T-helper 2 cell treated with Interferon-gamma antibody and Interleukin-4, amounts not matched to agents 100 ng/mL and 5 ng/mL, for 36 hours (primary cell): ENCODE results near the gene CPEB2. TPM values are rescaled to one million over a fixed set of nuclear protein-coding genes. Genes with fewer than 3 reads are reported as not detected.

Source experiments
- intact Hi-C: fragments of 100-400 bp; cut with micrococcal nuclease; formaldehyde crosslinking; loops from one replicate; pipeline ENCODE4 v1.15.1; 2023
- total RNA-seq: library from RNA; stranded (reverse); gene quantifications from 2 replicates; pipeline ENCODE4 v1.2.3, GENCODE V29; 2022

Gene CPEB2
- total RNA-seq, 1 donor from 2014 or later: 14.1 TPM

DNA sequence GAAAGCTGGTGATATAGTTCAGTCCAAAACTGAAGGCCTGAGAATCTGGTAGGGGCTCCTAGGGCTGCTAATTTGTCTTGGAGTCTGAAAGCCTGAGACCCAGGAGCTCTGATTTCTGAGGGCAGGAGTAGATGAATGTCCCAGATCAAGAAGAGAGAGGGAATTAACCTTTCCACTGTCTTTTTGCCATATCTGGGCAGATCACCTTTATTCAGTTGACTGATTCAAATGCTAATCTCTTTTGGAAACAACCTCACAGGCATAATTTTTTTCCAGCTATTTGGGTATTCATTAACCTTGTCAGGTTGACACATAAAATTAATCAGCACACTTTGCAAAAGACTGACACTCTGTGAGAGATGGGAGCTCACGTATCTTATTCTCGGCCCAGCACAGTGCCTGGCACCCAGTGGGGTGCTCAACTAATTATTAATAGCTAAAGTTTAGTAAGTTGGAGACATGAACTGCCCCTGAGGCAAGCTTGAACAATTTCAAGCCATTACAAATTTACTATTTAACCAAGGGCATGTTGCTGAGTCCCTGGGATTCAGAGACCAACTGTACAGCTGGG is 114.3 kb downstream of the CPEB2 start:
- intact Hi-C loops: loop anchor here (5.0 kb wide), 1 partner anchor 964 kb away; no protein-coding TSS in a partner anchor

DNA sequence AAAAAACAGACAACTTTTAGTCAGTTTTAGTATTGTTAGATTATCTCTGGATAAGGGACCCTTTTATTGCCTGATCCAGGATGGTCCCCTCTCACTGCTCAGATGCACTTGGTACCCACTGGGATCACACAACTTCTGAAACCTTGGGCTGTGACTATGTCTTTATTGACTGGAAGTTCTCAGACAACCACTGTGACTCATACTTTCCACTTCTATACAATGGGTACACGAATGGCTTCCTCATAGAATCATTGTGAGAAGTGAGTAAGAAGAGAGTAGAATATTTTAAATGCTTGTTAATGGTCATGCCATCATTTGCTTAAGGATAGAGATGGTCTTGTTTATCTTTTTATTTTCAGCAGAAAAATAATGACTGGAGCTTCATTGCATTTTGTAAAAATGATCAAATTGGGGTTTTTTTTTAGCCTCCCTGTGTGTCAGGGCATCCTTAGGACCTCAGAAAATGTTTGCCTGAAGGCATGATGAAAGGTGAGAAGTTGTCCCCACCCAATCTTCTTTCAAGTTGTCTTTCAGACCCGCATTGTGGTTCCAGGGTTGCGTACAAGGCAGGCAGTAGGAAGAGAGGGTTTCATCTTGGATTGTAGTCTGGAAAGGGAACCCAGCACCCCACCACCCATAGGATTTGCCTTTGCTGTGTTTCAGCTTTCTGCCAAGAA is 115.1 kb downstream of the CPEB2 start:
- intact Hi-C loops: loop anchor here (5.0 kb wide), 1 partner anchor 965 kb away; no protein-coding TSS in a partner anchor

DNA sequence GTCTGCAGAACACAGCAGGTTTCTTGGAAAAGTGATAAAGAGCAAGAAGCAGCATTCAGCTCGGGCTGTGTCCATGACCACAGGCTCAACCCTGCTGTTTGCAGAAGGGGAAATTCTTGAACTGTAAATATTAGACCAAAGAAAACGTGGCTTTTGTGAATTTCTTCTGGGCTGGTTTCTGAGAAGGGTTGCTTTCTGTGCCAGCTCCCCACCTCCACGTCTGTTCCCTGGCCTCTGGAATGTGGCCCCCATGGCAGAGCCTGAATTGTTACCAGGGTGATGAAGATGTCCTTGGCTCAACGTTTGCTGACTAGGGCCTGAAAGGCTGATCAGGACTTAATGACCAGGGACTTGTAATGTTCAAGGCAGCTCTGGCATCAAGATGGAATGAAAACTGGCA is 116.0 kb downstream of the CPEB2 start:
- intact Hi-C loops: loop anchor here (5.0 kb wide), 1 partner anchor 966 kb away; no protein-coding TSS in a partner anchor
